ENCODE data around the gene LTB4R.

- TF ChIP-seq CTCF (IDR thresholded peaks at IDR 0.05 in 4 of 5, conservative IDR thresholded peaks at IDR 0.05 in 1 of 5) (no peak), POLR2A (IDR thresholded peaks at IDR 0.05) (no peak)
Measured at GRCh38 chr14:24282736-24283135, 28.6 kb upstream of the LTB4R start.

All from gastrocnemius medialis (tissue), 4 donors.